ENCODE results near the gene ZPR1. TPM values are rescaled to one million over a fixed set of nuclear protein-coding genes. Genes with fewer than 3 reads are reported as not detected.

The ZPR1 gene
- total and polyA plus RNA-seq, 2 experiments from 2014 or later, result 30.8 to 76.8 TPM

DNA sequence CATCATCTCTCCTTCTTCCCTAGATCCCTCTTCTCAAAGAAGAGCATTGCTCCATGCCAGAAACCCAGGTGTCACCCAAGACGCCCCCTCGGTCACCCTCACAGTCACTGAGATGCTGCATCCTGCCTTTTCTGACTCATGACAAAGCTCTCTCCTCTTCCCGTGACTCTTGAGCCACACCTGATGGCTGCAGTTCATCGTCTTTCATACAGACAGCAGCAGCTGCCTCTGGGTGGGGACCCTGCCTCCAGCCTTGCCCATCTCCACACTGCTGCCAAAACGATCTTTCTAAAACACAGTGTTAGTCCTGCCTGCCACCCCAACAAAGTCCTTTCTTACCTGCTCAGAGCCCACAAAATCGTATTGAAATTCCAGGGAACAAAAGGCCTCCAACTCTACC is 59.8 kb downstream of the ZPR1 start:
- in situ Hi-C loops (cut with MboI), result no loop called here
- H4K20me1 ChIP-seq (ENCODE audit: insufficient read depth), result no peaks in the 10 kb centered on the region
- TF ChIP-seq EZH2 (IDR thresholded peaks at IDR 0.05; ENCODE audit: insufficient read depth, poor library complexity, severe bottlenecking) (no peak), EZH2phosphoT487 (IDR thresholded peaks at IDR 0.05; ENCODE audit: insufficient read depth, low read depth) (no peak)
- no peak for DNase-seq
- H3K27ac ChIP-seq, result no peak overlapping the region
- no peaks in the 10 kb centered on the region for H3F3A ChIP-seq (ENCODE audit: insufficient read depth)
- no peaks in the 10 kb centered on the region for H3K9me2 ChIP-seq (ENCODE audit: insufficient read depth)
- H3K36me3 ChIP-seq (ENCODE audit: low read depth), result no peaks in the 10 kb centered on the region
- H3K9ac ChIP-seq, result no peak overlapping the region
- H3K4me2 ChIP-seq (ENCODE audit: unreplicated experiment), result no peak overlapping the region
- no peak overlapping the region for H2AFZ ChIP-seq
- H3K4me3 ChIP-seq, result no peak overlapping the region
- WGBS, 2 experiments (ENCODE audit: low coverage in 1 of 2, low lambda C conversion rate in 2 of 2, missing lambda C conversion rate in 2 of 2), result 74 to 77% methylated on average over 6 of the region's 6 CpGs
- H3K27me3 ChIP-seq (replicated peaks; ENCODE audit: insufficient read depth), result peaks cover 15% of the 10 kb centered on the region; the same call in 1 of the 2 replicates
- H3K4me1 ChIP-seq (ENCODE audit: insufficient read depth), result peaks cover 8% of the 10 kb centered on the region; the same call in 1 of the 2 replicates
- no peaks in the 10 kb centered on the region for H3K79me2 ChIP-seq (ENCODE audit: insufficient read depth)
- no peaks in the 10 kb centered on the region for H3K9me3 ChIP-seq (ENCODE audit: low read depth)

DNA sequence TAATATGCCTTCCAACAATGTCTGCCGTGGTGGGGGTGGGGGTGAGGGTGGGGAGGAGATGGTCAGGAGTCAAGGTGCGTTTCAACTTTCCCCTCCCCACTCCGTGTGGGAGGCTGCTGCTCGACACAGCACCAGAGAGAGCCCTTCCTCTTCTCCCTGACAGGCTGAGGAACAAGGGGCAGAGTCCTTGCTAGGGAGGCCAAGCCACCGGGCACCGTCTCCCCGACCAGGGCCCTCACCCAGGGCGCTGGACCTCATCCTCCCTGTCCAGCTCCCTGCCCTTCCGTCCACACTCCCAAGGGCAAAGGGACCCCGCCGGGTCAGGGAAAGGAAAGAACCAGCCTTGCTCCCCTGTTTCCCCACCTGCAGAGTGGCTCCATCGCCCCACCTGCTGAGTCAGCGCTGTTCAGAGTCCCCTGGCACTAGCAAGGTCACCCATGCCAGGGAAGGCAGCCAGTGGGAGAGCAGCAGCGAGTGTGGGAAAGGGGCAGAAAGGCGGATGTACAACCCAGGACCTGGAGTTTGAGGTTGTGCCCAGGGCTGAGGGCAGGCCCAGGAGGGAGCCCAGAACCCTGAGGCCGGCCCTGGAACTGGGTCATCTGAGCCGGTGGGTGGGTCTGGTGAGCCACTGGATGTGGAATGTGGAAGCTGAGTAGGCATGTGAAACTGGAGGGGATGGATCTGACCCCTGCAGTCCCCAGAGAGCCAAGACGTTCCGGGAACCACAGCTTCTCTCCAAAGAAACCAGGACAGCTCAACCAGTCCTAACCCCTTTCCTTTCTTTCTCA is 62.2 kb downstream of the ZPR1 start:
- no peak overlapping the region for H3K4me2 ChIP-seq (ENCODE audit: unreplicated experiment)
- peaks cover 8% of the 10 kb centered on the region; the same call in 1 of the 2 replicates for H3K4me1 ChIP-seq (ENCODE audit: insufficient read depth)
- H3K27me3 ChIP-seq (replicated peaks; ENCODE audit: insufficient read depth), result peaks cover 3% of the 10 kb centered on the region; the same call in 1 of the 2 replicates

DNA sequence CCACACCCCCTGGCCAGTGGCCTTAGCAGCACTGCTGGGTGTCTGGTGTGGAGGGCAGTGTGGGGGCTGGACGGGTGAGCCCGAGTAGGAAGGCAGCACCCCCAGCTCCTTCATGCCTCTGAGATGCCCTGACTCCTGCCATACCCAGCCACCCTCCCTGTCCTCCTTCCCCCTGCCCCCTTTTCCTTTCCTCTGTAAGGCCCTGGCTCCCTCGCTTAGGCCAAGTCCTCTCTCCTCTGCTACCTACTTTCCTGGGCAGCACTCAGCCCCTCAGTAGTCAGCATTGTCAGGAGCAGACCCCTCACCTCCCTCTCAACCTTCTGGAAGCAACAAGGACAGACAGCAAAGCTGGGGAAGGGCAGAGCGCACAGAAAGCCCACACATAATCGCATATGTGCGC is 63.0 kb downstream of the ZPR1 start:
- no peaks in the 10 kb centered on the region; the same call in 1 of the 2 replicates for H3K27me3 ChIP-seq (replicated peaks; ENCODE audit: insufficient read depth)
- WGBS, 2 experiments (ENCODE audit: low coverage in 1 of 2, low lambda C conversion rate in 2 of 2, missing lambda C conversion rate in 2 of 2), result 67 to 98% methylated on average over 4 to 6 of the region's 6 CpGs
- H3K9me2 ChIP-seq (ENCODE audit: insufficient read depth), result no peaks in the 10 kb centered on the region
- DNase-seq, result no peak
- H3K27ac ChIP-seq, result no peak overlapping the region
- no peaks in the 10 kb centered on the region for H4K20me1 ChIP-seq (ENCODE audit: insufficient read depth)
- no peaks in the 10 kb centered on the region for H3K36me3 ChIP-seq (ENCODE audit: low read depth)
- no peaks in the 10 kb centered on the region for H3F3A ChIP-seq (ENCODE audit: insufficient read depth)
- in situ Hi-C loops (cut with MboI), result no loop called here
- H3K9ac ChIP-seq, result no peak overlapping the region
- H3K4me2 ChIP-seq (ENCODE audit: unreplicated experiment), result no peak overlapping the region
- no peak overlapping the region for H3K4me3 ChIP-seq
- TF ChIP-seq EZH2phosphoT487 (IDR thresholded peaks at IDR 0.05; ENCODE audit: insufficient read depth, low read depth) (no peak), EZH2 (IDR thresholded peaks at IDR 0.05; ENCODE audit: insufficient read depth, poor library complexity, severe bottlenecking) (no peak)
- no peaks in the 10 kb centered on the region for H3K9me3 ChIP-seq (ENCODE audit: low read depth)
- H3K79me2 ChIP-seq (ENCODE audit: insufficient read depth), result no peaks in the 10 kb centered on the region
- H2AFZ ChIP-seq, result no peak overlapping the region
- H3K4me1 ChIP-seq (ENCODE audit: insufficient read depth), result peaks cover 8% of the 10 kb centered on the region; the same call in 1 of the 2 replicates

More for the DNA sequence above, 62.2 kb downstream of the ZPR1 start:
- Histone ChIP-seq H3K4me3 (no peak overlapping the region), H3K9me2 (ENCODE audit: insufficient read depth) (no peaks in the 10 kb centered on the region), H3K9me3 (ENCODE audit: low read depth) (no peaks in the 10 kb centered on the region), H3K27ac (no peak overlapping the region), H3K36me3 (ENCODE audit: low read depth) (no peaks in the 10 kb centered on the region), H3K9ac (peak overlapping the region; percentile 27; the same call in 1 of the 2 replicates), H4K20me1 (ENCODE audit: insufficient read depth) (no peaks in the 10 kb centered on the region), H3K79me2 (ENCODE audit: insufficient read depth) (no peaks in the 10 kb centered on the region), H2AFZ (peak overlapping the region; percentile 57), H3F3A (ENCODE audit: insufficient read depth) (no peaks in the 10 kb centered on the region)
- in situ Hi-C loops (cut with MboI), result no loop called here
- no peak for TF ChIP-seq EZH2phosphoT487 (IDR thresholded peaks at IDR 0.05; ENCODE audit: insufficient read depth, low read depth)
- no peak for TF ChIP-seq EZH2 (IDR thresholded peaks at IDR 0.05; ENCODE audit: insufficient read depth, poor library complexity, severe bottlenecking)
- 62 to 63% methylated on average over 17 to 19 of the region's 19 CpGs for WGBS, 2 experiments (ENCODE audit: low coverage in 1 of 2, low lambda C conversion rate in 2 of 2, missing lambda C conversion rate in 2 of 2)
- peak; percentile 71 for DNase-seq

Other genes with a start within 250 kb of the ZPR1 start
- gene BUD13, start 15.0 kb downstream of the ZPR1 start, total RNA-seq (2014; rRNA removed; shearing (Covaris generic)), result 8.2 and 12.3 TPM in 2 replicates
- gene BUD13, start 15.0 kb downstream of the ZPR1 start, polyA plus RNA-seq (2016; fragmentation: Nextera tagmentation; extraction: Ambion mirVana), result 6.3 and 7.7 TPM in 2 replicates
- not detected in 2 replicates for gene APOA5, start 3.9 kb upstream of the ZPR1 start, total RNA-seq (2014; rRNA removed; shearing (Covaris generic))
- gene APOA5, start 3.9 kb upstream of the ZPR1 start, polyA plus RNA-seq (2016; fragmentation: Nextera tagmentation; extraction: Ambion mirVana), result not detected in 2 replicates
- not detected in 2 replicates for gene APOA4, start 35.3 kb upstream of the ZPR1 start, total RNA-seq (2014; rRNA removed; shearing (Covaris generic))
- not detected in 2 replicates for gene APOA4, start 35.3 kb upstream of the ZPR1 start, polyA plus RNA-seq (2016; fragmentation: Nextera tagmentation; extraction: Ambion mirVana)
- not detected in 2 replicates for gene APOC3, start 41.9 kb upstream of the ZPR1 start, total RNA-seq (2014; rRNA removed; shearing (Covaris generic))
- not detected in 2 replicates for gene APOC3, start 41.9 kb upstream of the ZPR1 start, polyA plus RNA-seq (2016; fragmentation: Nextera tagmentation; extraction: Ambion mirVana)
- not detected in 2 replicates for gene APOA1, start 49.6 kb upstream of the ZPR1 start, total RNA-seq (2014; rRNA removed; shearing (Covaris generic))
- gene APOA1, start 49.6 kb upstream of the ZPR1 start, polyA plus RNA-seq (2016; fragmentation: Nextera tagmentation; extraction: Ambion mirVana), result 0.23 TPM in 1 of 2 replicates, not detected in the other